ENCODE data around the gene AHSP. TPM values are rescaled to one million over a fixed set of nuclear protein-coding genes. Genes with fewer than 3 reads are reported as not detected.
"Not testable (repeated sequence)": the region's sequence is repeated elsewhere in the genome, so short reads cannot be mapped to it uniquely, and the experiment has no call there.

Gene AHSP, protein sequence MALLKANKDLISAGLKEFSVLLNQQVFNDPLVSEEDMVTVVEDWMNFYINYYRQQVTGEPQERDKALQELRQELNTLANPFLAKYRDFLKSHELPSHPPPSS
- total RNA-seq (2014; rRNA removed; shearing (Covaris generic); ENCODE audit: low replicate concordance): not detected in 2 replicates

DNA sequence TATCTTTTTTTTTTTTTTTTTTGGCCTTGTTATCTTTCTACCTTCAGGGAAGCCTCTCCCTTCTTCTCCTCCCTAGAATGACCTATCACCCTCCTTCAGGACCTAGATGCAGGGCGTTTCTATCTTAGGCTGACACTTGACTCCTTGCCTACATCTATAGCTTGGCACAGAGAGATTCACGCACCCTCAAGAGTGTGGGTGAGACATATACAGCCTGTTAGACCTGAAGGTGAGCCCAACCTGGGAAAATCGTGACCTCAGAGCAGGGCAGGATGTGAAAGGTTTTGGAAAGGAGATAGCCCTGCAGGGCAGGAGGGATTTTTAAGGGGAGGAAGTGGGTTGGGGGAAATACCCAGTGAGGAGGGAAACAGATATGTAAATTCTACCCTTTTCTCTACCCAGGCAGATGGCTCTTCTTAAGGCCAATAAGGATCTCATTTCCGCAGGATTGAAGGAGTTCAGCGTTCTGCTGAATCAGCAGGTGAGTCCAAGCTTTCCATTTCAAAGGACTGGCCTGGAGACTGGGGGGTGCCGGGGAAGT, at the start of gene AHSP:
AHSP (plus strand) TSS at position 167 of the 541 bp plus-strand sequence; CDS start at position 407, 240 bp downstream.
- H3K4me3 ChIP-seq: no peak within 1 kb of the TSS
- H3K27me3 ChIP-seq: peaks cover 22% of the 10 kb centered on the region
- no peaks in the 10 kb centered on the region for H3K36me3 ChIP-seq
- no peak for DNase-seq
- H3K9me3 ChIP-seq: no peaks in the 10 kb centered on the region

- no peak for DNase-seq
- H3K36me3 ChIP-seq: peaks cover 37% of the 10 kb centered on the region
- H3K27me3 ChIP-seq: no peaks in the 10 kb centered on the region; the same call in 1 of the 2 replicates
- H3K4me3 ChIP-seq: no peak overlapping the region
- no peaks in the 10 kb centered on the region for H3K9me3 ChIP-seq
Measured at GRCh38 chr16:31478956-31479355, 48.7 kb upstream of the AHSP start.

DNA sequence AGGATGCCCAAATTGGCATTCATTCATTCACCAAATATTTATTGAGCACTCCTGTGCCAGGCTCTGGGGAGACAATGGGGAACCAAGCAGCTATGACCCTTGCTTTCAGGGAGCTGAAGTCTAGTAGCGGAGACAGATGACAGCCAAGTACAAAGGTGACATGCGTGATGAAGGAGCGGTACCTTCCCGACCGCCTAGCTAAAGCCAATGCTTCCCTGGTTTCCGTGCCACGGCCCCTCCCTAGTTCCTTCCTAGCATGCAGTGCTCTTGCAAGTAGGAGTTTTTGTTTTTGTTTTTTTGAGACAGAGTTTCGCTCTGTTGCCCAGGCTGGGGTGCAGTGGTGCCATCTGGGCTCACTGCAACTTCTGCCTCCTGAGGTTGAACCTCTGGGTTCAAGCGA, 47.9 kb upstream of the AHSP start:
- no peaks in the 10 kb centered on the region for H3K9me3 ChIP-seq
- peaks cover 29% of the 10 kb centered on the region for H3K36me3 ChIP-seq
- no peak overlapping the region for H3K4me3 ChIP-seq
- no peaks in the 10 kb centered on the region; the same call in 1 of the 2 replicates for H3K27me3 ChIP-seq
- DNase-seq: no peak

DNA sequence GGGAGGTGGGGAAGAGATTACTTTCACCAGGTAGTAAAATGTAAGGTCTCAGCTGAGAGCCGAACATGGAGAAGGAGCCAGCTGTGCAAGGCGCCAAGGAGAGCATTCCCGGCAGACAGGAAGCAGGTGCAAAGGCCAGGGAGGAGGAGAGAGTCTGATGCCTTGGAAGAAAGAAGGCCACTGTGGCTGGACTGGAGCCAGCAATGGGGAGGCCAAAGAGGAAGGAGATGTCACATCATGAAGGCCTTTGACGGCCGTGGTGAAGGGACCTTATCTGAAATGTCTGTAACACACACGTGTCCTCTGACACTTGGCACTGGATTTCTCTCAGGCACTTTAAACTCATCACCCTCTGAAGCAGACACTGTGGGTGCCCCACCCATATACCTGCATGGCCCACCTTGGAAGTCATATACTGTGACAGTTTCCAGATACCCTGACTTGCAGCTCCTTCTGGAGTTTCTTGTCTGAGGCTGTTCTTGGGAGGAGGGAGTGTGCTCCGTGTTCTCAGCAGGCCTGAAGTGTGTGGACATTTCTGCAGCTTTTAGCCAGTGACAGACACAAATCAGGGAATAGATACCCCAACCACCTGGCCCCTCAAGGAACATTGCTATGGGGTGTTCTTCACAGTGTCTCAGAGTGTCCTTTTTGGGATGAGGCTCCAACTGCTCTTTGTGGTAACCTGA, 46.7 kb upstream of the AHSP start:
- Histone ChIP-seq H3K27me3 (no peaks in the 10 kb centered on the region; the same call in 1 of the 2 replicates), H3K36me3 (peaks cover 18% of the 10 kb centered on the region), H3K9me3 (no peaks in the 10 kb centered on the region), H3K4me3 (no peak overlapping the region)
- DNase-seq: no peak

GRCh38 chr16:31483081-31483480, 44.6 kb upstream of the AHSP start, which contains the start of gene SLC5A2:
Gene SLC5A2, plus strand, starts transcription at chr16:31483123. Its CDS starts 14 bp downstream, at chr16:31483137.
- H3K36me3 ChIP-seq: peaks cover 1% of the 10 kb centered on the region
- DNase-seq: no peak
- H3K4me3 ChIP-seq: no peak within 1 kb of the TSS

GRCh38 chr16:31484048-31484447, 43.7 kb upstream of the AHSP start:
- not testable (repeated sequence) for DNase-seq, H3K9me3 ChIP-seq, H3K4me3 ChIP-seq, H3K36me3 ChIP-seq
- peaks cover 12% of the 10 kb centered on the region; the same call in 1 of the 2 replicates for H3K27me3 ChIP-seq

More at GRCh38 chr16:31483081-31483480, 44.6 kb upstream of the AHSP start, which contains the start of gene SLC5A2:
- H3K9me3 ChIP-seq: no peaks in the 10 kb centered on the region
- H3K27me3 ChIP-seq: peaks cover 5% of the 10 kb centered on the region; the same call in 1 of the 2 replicates

DNA sequence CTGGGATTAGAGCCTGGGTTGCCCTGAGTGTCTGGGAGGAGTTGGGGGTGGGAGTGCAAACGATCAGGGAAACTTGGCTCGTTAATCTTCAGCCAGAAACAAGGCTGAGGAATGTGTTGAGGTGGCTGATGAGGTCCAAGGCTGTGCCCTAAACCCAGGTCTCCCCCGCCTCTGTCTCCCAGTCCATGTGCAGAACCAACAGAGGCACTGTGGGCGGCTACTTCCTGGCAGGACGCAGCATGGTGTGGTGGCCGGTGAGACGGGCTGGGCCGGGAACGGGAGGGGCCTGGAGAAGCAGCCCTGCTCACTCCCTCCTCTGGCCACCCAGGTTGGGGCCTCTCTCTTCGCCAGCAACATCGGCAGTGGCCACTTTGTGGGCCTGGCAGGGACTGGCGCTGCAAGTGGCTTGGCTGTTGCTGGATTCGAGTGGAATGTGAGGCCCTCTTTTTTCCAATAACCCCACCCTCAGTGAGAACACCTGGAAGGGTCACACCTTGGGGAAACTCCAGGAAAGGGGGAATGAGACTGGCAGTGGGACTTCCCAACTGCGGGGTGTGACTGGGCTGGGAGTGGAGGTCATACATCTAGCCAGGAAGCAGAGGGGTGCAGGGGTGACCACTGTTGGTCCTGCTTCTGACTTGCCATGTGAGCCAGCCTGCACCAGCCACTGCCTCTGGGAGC, 43.1 kb upstream of the AHSP start:
- Histone ChIP-seq H3K36me3 (no peaks in the 10 kb centered on the region), H3K4me3 (no peak overlapping the region), H3K27me3 (peaks cover 12% of the 10 kb centered on the region; the same call in 1 of the 2 replicates), H3K9me3 (no peaks in the 10 kb centered on the region)
- DNase-seq: no peak

GRCh38 chr16:31485571-31485970, 42.1 kb upstream of the AHSP start:
- no peak for DNase-seq
- Histone ChIP-seq H3K27me3 (peaks cover 12% of the 10 kb centered on the region; the same call in 1 of the 2 replicates), H3K4me3 (no peak overlapping the region), H3K36me3 (no peaks in the 10 kb centered on the region), H3K9me3 (no peaks in the 10 kb centered on the region)

- no peaks in the 10 kb centered on the region for H3K9me3 ChIP-seq
Measured at GRCh38 chr16:31486045-31486444, 41.7 kb upstream of the AHSP start.

DNA sequence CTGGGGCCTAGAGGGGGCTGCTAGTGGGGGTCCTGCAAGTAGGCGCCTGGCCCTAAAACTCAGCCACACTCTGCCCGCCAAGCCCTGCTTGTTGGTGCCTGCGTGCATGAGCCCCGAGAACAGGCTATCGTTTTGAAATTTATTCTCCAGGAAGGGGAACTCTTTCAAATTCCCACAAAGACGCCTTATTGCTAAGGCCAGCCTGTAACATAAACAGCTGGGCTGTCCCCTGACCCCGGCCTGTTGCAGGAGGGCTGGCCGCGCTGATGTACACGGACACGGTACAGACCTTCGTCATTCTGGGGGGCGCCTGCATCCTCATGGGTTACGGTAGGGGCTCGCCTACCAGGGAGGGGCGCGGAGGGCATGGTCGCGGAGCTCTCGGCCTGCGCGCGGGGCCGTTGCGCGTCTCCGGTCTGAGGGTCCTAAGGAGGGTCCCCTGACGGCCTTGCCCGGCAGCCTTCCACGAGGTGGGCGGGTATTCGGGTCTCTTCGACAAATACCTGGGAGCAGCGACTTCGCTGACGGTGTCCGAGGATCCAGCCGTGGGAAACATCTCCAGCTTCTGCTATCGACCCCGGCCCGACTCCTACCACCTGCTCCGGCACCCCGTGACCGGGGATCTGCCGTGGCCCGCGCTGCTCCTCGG, 40.5 kb upstream of the AHSP start:
- H3K27me3 ChIP-seq: peaks cover 12% of the 10 kb centered on the region; the same call in 1 of the 2 replicates
- H3K9me3 ChIP-seq: no peaks in the 10 kb centered on the region
- DNase-seq: no peak
- H3K4me3 ChIP-seq: peak overlapping the region; percentile 41
- H3K36me3 ChIP-seq: no peaks in the 10 kb centered on the region; the same call in 1 of the 2 replicates

More at GRCh38 chr16:31486045-31486444, 41.7 kb upstream of the AHSP start:
- DNase-seq: no peak
- peaks cover 12% of the 10 kb centered on the region; the same call in 1 of the 2 replicates for H3K27me3 ChIP-seq
- no peaks in the 10 kb centered on the region for H3K36me3 ChIP-seq
- H3K4me3 ChIP-seq: no peak overlapping the region

DNA sequence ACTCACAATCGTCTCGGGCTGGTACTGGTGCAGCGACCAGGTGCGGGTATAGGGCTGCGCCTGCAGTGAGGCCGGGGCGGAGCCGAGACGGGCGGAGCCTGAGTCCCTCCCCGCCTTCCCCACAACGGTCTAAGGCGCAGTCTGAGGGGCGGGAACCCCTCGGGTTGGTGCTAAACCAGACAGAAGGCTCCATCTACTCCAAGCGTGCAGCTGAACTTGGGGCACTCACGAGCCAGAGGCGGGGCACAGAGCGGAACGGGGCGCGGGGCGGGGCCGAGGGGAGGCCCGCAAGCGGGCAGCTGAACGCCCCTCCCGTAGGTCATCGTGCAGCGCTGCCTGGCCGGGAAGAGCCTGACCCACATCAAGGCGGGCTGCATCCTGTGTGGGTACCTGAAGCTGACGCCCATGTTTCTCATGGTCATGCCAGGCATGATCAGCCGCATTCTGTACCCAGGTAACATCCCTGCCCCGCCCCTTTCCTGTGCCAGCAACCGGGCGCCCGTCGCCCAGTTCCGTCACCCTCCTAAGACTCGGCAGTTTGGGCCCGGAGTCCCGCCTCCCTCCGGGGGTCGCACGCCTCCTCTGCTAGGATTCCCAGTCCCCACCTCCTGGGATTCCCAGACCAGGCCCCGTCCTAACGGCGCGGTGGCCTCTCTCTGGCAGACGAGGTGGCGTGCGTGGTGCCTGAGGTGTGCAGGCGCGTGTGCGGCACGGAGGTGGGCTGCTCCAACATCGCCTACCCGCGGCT, 39.8 kb upstream of the AHSP start:
- Histone ChIP-seq H3K9me3 (no peaks in the 10 kb centered on the region), H3K27me3 (peaks cover 12% of the 10 kb centered on the region; the same call in 1 of the 2 replicates), H3K4me3 (peak overlapping the region; percentile 41), H3K36me3 (peaks cover 1% of the 10 kb centered on the region; the same call in 1 of the 2 replicates)
- DNase-seq: peak; percentile 33

- Histone ChIP-seq H3K27me3 (peaks cover 12% of the 10 kb centered on the region; the same call in 1 of the 2 replicates), H3K4me3 (no peak overlapping the region), H3K9me3 (no peaks in the 10 kb centered on the region), H3K36me3 (peaks cover 6% of the 10 kb centered on the region; the same call in 1 of the 2 replicates)
- DNase-seq: no peak
Measured at GRCh38 chr16:31488468-31489297, 39.0 kb upstream of the AHSP start.

- peaks cover 9% of the 10 kb centered on the region; the same call in 1 of the 2 replicates for H3K36me3 ChIP-seq
- peaks cover 12% of the 10 kb centered on the region; the same call in 1 of the 2 replicates for H3K27me3 ChIP-seq
- no peak overlapping the region for H3K4me3 ChIP-seq
Measured at GRCh38 chr16:31489298-31489564, 38.5 kb upstream of the AHSP start.

GRCh38 chr16:31489616-31490584, 37.8 kb upstream of the AHSP start:
- Histone ChIP-seq H3K27me3 (peaks cover 12% of the 10 kb centered on the region; the same call in 1 of the 2 replicates), H3K9me3 (no peaks in the 10 kb centered on the region), H3K4me3 (no peak overlapping the region), H3K36me3 (peaks cover 9% of the 10 kb centered on the region; the same call in 1 of the 2 replicates)
- DNase-seq: no peak

More at GRCh38 chr16:31489298-31489564, 38.5 kb upstream of the AHSP start:
- no peaks in the 10 kb centered on the region for H3K9me3 ChIP-seq
- DNase-seq: no peak

All from MG63 (cell line).